IMR-90 (cell line): ENCODE measurements around the gene RNF224. TPM values are rescaled to one million over a fixed set of nuclear protein-coding genes. Genes with fewer than 3 reads are reported as not detected.

Experiments
- ATAC-seq: fragments of 200-7000 bp; cut with Tn5 transposase; 2 replicates; pipeline ENCODE4 v1.9.1; 2020; ENCODE audit warnings: low read depth, mild to moderate bottlenecking, moderate library complexity
- BruUV-seq: library from RNA; stranded (reverse); fragments of 400-500 nt; replicated peaks from 2 replicates; lab custom pipeline; 2021; lab: Mats Ljungman, UMichigan
- CTCF ChIA-PET: fragments of 300-600 bp; formaldehyde crosslinking; extraction: SDS; loops from one replicate; lab custom pipeline; 2021; ENCODE audit warnings: antibody characterized with exemption; lab: Yijun Ruan, JAX
- POLR2A ChIA-PET: fragments of 300-600 bp; sonication (Branson Sonifier 250); formaldehyde crosslinking; loops from one replicate; lab custom pipeline; 2022; ENCODE audit warnings: antibody characterized with exemption; ENCODE audit not compliant: unreplicated experiment; lab: Charles Lee
- DNase-seq: peaks from one replicate; pipeline ENCODE4 v3.0.0; 2013
- H2AFZ ChIP-seq: replicated peaks from 2 replicates; pipeline ENCODE3; 2013; ENCODE audit warnings: low read length, mild to moderate bottlenecking; ENCODE audit not compliant: poor library complexity
- H2AK5ac ChIP-seq: 2 replicates; pipeline ENCODE4 v1.6.1; 2013; ENCODE audit warnings: low read depth, low read length, inconsistent platforms
- H2AK9ac ChIP-seq: replicated peaks from 2 replicates; pipeline ENCODE3; 2013; ENCODE audit warnings: mild to moderate bottlenecking, low read depth, low read length, moderate library complexity; ENCODE audit not compliant: poor library complexity
- H2BK120ac ChIP-seq: 2 replicates; pipeline ENCODE4 v1.6.1; 2013; ENCODE audit warnings: low read depth, low read length, inconsistent platforms
- H2BK15ac ChIP-seq: 3 replicates; pipeline ENCODE4 v1.6.1; 2013; ENCODE audit warnings: low read depth, low read length, inconsistent platforms
- H2BK20ac ChIP-seq: 2 replicates; pipeline ENCODE4 v1.6.1; 2013; ENCODE audit warnings: low read depth, mild to moderate bottlenecking, inconsistent platforms, low read length, moderate library complexity
- H2BK5ac ChIP-seq: 2 replicates; pipeline ENCODE4 v1.6.1; 2013; ENCODE audit warnings: mild to moderate bottlenecking, low read depth, low read length, inconsistent platforms; ENCODE audit not compliant: poor library complexity, severe bottlenecking
- H3K14ac ChIP-seq: replicated peaks from 2 replicates; pipeline ENCODE4 v1.6.1; 2013; ENCODE audit warnings: low read depth, low read length, inconsistent platforms
- H3K18ac ChIP-seq: 2 replicates; pipeline ENCODE4 v1.6.1; 2013; ENCODE audit warnings: low read depth, low read length, control low read depth
- H3K23ac ChIP-seq: 2 replicates; pipeline ENCODE4 v1.6.1; 2013; ENCODE audit warnings: low read depth, low read length, inconsistent platforms
- H3K27ac ChIP-seq: 2 replicates; pipeline ENCODE4 v1.5.1; 2013; ENCODE audit warnings: mild to moderate bottlenecking, control low read depth, low read length; ENCODE audit not compliant: insufficient read depth
- H3K27me3 ChIP-seq: 2 replicates; pipeline ENCODE4 v1.6.1; 2013; ENCODE audit warnings: low read length; ENCODE audit not compliant: control insufficient read depth, insufficient read depth
- H3K36me3 ChIP-seq: 2 replicates; pipeline ENCODE4 v1.6.1; 2013; ENCODE audit warnings: low read length, mixed read lengths; ENCODE audit not compliant: control insufficient read depth, insufficient read depth
- H3K4ac ChIP-seq: 2 replicates; pipeline ENCODE4 v1.6.1; 2013; ENCODE audit warnings: low read depth, low read length, inconsistent platforms
- H3K4me1 ChIP-seq: 2 replicates; pipeline ENCODE4 v1.6.1; 2013; ENCODE audit warnings: low read length, mixed read lengths; ENCODE audit not compliant: control insufficient read depth, insufficient read depth
- H3K4me2 ChIP-seq: 2 replicates; pipeline ENCODE4 v1.6.1; 2013; ENCODE audit warnings: low read depth, mild to moderate bottlenecking, control low read depth, low read length, moderate library complexity
- H3K4me3 ChIP-seq: 2 replicates; pipeline ENCODE4 v1.5.1; 2013; ENCODE audit warnings: low read depth, mild to moderate bottlenecking, control low read depth, low read length, moderate library complexity; ENCODE audit not compliant: insufficient read depth
- H3K56ac ChIP-seq: 2 replicates; pipeline ENCODE4 v1.6.1; 2013; ENCODE audit warnings: low read length, inconsistent platforms; ENCODE audit not compliant: insufficient read depth; ENCODE audit errors: extremely low read depth
- H3K79me1 ChIP-seq, 2 experiments: 2 replicates each; pipeline ENCODE4 v1.6.1; 2013; ENCODE audit warnings: low read length in 2 of 2, inconsistent platforms in 1 of 2, low read depth in 1 of 2
- H3K9ac ChIP-seq: 2 replicates; pipeline ENCODE4 v1.6.1; 2013; ENCODE audit warnings: low read depth, low read length, control low read depth
- H3K9me1 ChIP-seq: 2 replicates; pipeline ENCODE4 v1.6.1; 2013; ENCODE audit warnings: low read length, inconsistent platforms; ENCODE audit not compliant: insufficient read depth
- H3K9me3 ChIP-seq: 2 replicates; pipeline ENCODE4 v1.6.1; 2013; ENCODE audit warnings: low read length; ENCODE audit not compliant: control insufficient read depth, insufficient read depth
- H4K20me1 ChIP-seq: 2 replicates; pipeline ENCODE4 v1.6.1; 2013; ENCODE audit warnings: low read length, inconsistent platforms; ENCODE audit not compliant: insufficient read depth
- H4K5ac ChIP-seq: 2 replicates; pipeline ENCODE4 v1.6.1; 2013; ENCODE audit warnings: mild to moderate bottlenecking, low read depth, low read length, control low read depth
- H4K8ac ChIP-seq, 2 experiments: 2 replicates each; pipeline ENCODE4 v1.6.1; 2013; ENCODE audit warnings: low read depth in 2 of 2, low read length in 2 of 2, control low read depth in 1 of 2, inconsistent platforms in 1 of 2
- H4K91ac ChIP-seq: 2 replicates; pipeline ENCODE4 v1.6.1; 2013; ENCODE audit warnings: low read depth, low read length, inconsistent platforms; ENCODE audit not compliant: insufficient read depth
- BHLHE40 ChIP-seq: fragments of 150-350 bp; IDR thresholded peaks from 2 replicates; pipeline ENCODE4 v1.6.1; 2016; ENCODE audit warnings: mild to moderate bottlenecking, low read depth, low read length
- CEBPB ChIP-seq: IDR thresholded peaks from 2 replicates; pipeline ENCODE4 v1.6.1; 2012; ENCODE audit warnings: low read depth, low read length, improper control_type of control experiment
- CHD1 ChIP-seq: IDR thresholded peaks from 2 replicates; pipeline ENCODE4 v1.6.1; 2012; ENCODE audit warnings: low read depth, low read length, improper control_type of control experiment
- FOS ChIP-seq: fragments of 150-350 bp; IDR thresholded peaks from 2 replicates; pipeline ENCODE4 v1.6.1; 2016; ENCODE audit warnings: low read depth, low read length
- MAFK ChIP-seq: IDR thresholded peaks from 2 replicates; pipeline ENCODE4 v1.6.1; 2012; ENCODE audit warnings: low read depth, low read length, improper control_type of control experiment
- MAZ ChIP-seq: IDR thresholded peaks from 2 replicates; pipeline ENCODE4 v1.6.1; 2012; ENCODE audit warnings: low read depth, mild to moderate bottlenecking, low read length, improper control_type of control experiment, moderate library complexity, borderline replicate concordance
- MXI1 ChIP-seq: IDR thresholded peaks from 2 replicates; pipeline ENCODE4 v1.6.1; 2012; ENCODE audit warnings: low read depth, mild to moderate bottlenecking, low read length, moderate library complexity, borderline replicate concordance
- NFE2L2 ChIP-seq: fragments of 150-350 bp; IDR thresholded peaks from 2 replicates; pipeline ENCODE4 v1.6.1; 2016; ENCODE audit warnings: low read depth, mild to moderate bottlenecking, low read length
- POLR2A ChIP-seq: IDR thresholded peaks from 2 replicates; pipeline ENCODE4 v1.6.1; 2012; ENCODE audit warnings: mild to moderate bottlenecking, low read depth, low read length
- RAD21 ChIP-seq: IDR thresholded peaks from 2 replicates; pipeline ENCODE4 v1.6.1; 2012; ENCODE audit warnings: low read length, improper control_type of control experiment
- RCOR1 ChIP-seq: IDR thresholded peaks from 2 replicates; pipeline ENCODE4 v1.6.1; 2012; ENCODE audit warnings: mild to moderate bottlenecking, low read length, improper control_type of control experiment; ENCODE audit not compliant: insufficient replicate concordance
- RFX5 ChIP-seq: IDR thresholded peaks from 2 replicates; pipeline ENCODE4 v1.8.0; 2012; ENCODE audit warnings: low read depth, mild to moderate bottlenecking, low read length, moderate library complexity
- WGBS, 2 experiments: methylation state at CpG; one replicate each; pipeline versions ENCODE4 v1.1.5 to v1.1.7; 2013; ENCODE audit warnings: missing lambda C conversion rate in 2 of 2; ENCODE audit not compliant: insufficient read length in 1 of 2; ENCODE audit errors: extremely low coverage in 2 of 2; 5-methylcytosine and 5-hydroxymethylcytosine counted together
- dilution Hi-C: fragments of 300-500 bp; cut with HindIII; formaldehyde crosslinking; loops from one replicate; pipeline ENCODE4 v1.14.3; 2018; ENCODE audit warnings: low sequenced_read_pairs; ENCODE audit not compliant: unreplicated experiment
- in situ Hi-C: fragments of 300-500 bp; cut with MboI; formaldehyde crosslinking; loops from 3 replicates; pipeline ENCODE4 v1.14.3; 2019; ENCODE audit warnings: low sequenced_read_pairs, inconsistent platforms, mixed read lengths
- intact Hi-C: fragments of 100-400 bp; cut with micrococcal nuclease; formaldehyde crosslinking; loops from 2 replicates; pipeline ENCODE4 v1.10.0; 2022
- polyA plus RNA-seq, 3 experiments: library from polyadenylated mRNA; depleted of rRNA; stranded (reverse); fragments of >200 nt; gene quantifications; 2 replicates each; pipeline ENCODE4 v1.2.3, GENCODE V29; 2012; ENCODE audit warnings: low replicate concordance in 1 of 3
- total RNA-seq: library from RNA; depleted of rRNA; stranded (reverse); fragments of >200 nt; gene quantifications from 2 replicates; pipeline ENCODE4 v1.2.3, GENCODE V29; 2012
- TF ChIP-seq, protein P1 (sequence below): fragments of 150-350 bp; IDR thresholded peaks from 2 replicates; pipeline ENCODE4 v1.6.1; 2017; ENCODE audit warnings: mild to moderate bottlenecking, antibody characterized with exemption, low read length, low read depth
- TF ChIP-seq, protein P2 (sequence below): conservative IDR thresholded peaks from 2 replicates; pipeline ENCODE4 v1.5.1; 2012; ENCODE audit warnings: mild to moderate bottlenecking, low read depth, low read length, improper control_type of control experiment
- TF ChIP-seq, protein P3 (sequence below): fragments of 150-350 bp; IDR thresholded peaks from 2 replicates; pipeline ENCODE4 v1.6.1; 2016; ENCODE audit warnings: low read depth, mild to moderate bottlenecking, low read length, moderate library complexity, borderline replicate concordance

The RNF224 gene
- total and polyA plus RNA-seq, 2 of the 4 experiments (the other 2 are of a cell fraction): not detected

DNA sequence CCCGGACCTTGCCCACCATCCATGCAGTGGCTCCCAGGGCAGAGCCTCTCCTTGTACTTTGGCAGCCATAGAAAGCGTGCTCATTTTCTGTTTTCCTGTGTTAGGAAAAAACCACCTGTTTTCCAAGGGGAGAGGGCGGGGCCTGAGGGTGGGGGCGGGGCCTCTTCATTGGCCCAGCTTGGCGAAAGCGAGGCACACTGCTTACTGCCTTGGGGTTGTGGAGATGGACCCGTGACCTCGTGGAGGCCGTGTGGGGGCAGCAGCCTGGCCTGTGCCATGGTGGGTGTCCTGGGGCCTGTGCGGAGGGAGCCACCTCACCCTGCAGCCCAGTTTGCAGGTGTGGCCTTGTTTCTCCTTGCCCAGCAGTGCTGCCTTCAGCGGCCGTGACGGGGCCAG is 45.8 kb downstream of the RNF224 start:
- Histone ChIP-seq H2AFZ (no peak overlapping the region), H2BK15ac (no peak overlapping the region), H3K56ac (no peak overlapping the region), H3K4me3 (no peak overlapping the region), H3K18ac (no peak overlapping the region), H3K36me3 (peaks cover 37% of the 10 kb centered on the region), H3K9ac (no peak overlapping the region), H4K91ac (no peak overlapping the region), H2BK5ac (no peak overlapping the region), H3K9me3 (no peaks in the 10 kb centered on the region), H3K4me2 (no peak overlapping the region), H3K23ac (no peak overlapping the region), H3K4ac (no peak overlapping the region), H2AK9ac (no peak overlapping the region), H3K27me3 (no peaks in the 10 kb centered on the region), H4K20me1 (peaks cover 24% of the 10 kb centered on the region), H3K14ac (no peak overlapping the region), H2BK120ac (no peak overlapping the region), H2BK20ac (no peak overlapping the region), H3K27ac (no peak overlapping the region), H2AK5ac (no peak overlapping the region), H3K9me1 (peaks cover 14% of the 10 kb centered on the region), H3K79me1 (peaks cover 13 to 67% of the 10 kb centered on the region in 2 experiments), H3K4me1 (peaks cover 21% of the 10 kb centered on the region), H4K8ac (no peak overlapping the region), H4K5ac (no peak overlapping the region)
- dilution Hi-C loops (no loop called here), in situ Hi-C loops (no loop called here), intact Hi-C loops (no loop called here)
- ATAC-seq (no peak), DNase-seq (no peak)
- TF ChIP-seq CHD1: no peak
- TF ChIP-seq MXI1: no peak
- TF ChIP-seq, protein P1, sequence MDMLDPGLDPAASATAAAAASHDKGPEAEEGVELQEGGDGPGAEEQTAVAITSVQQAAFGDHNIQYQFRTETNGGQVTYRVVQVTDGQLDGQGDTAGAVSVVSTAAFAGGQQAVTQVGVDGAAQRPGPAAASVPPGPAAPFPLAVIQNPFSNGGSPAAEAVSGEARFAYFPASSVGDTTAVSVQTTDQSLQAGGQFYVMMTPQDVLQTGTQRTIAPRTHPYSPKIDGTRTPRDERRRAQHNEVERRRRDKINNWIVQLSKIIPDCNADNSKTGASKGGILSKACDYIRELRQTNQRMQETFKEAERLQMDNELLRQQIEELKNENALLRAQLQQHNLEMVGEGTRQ: no peak
- TF ChIP-seq RCOR1: no peak
- no peak for TF ChIP-seq RAD21
- TF ChIP-seq FOS: no peak
- TF ChIP-seq, protein P2, sequence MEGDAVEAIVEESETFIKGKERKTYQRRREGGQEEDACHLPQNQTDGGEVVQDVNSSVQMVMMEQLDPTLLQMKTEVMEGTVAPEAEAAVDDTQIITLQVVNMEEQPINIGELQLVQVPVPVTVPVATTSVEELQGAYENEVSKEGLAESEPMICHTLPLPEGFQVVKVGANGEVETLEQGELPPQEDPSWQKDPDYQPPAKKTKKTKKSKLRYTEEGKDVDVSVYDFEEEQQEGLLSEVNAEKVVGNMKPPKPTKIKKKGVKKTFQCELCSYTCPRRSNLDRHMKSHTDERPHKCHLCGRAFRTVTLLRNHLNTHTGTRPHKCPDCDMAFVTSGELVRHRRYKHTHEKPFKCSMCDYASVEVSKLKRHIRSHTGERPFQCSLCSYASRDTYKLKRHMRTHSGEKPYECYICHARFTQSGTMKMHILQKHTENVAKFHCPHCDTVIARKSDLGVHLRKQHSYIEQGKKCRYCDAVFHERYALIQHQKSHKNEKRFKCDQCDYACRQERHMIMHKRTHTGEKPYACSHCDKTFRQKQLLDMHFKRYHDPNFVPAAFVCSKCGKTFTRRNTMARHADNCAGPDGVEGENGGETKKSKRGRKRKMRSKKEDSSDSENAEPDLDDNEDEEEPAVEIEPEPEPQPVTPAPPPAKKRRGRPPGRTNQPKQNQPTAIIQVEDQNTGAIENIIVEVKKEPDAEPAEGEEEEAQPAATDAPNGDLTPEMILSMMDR: no peak
- TF ChIP-seq, protein P3, sequence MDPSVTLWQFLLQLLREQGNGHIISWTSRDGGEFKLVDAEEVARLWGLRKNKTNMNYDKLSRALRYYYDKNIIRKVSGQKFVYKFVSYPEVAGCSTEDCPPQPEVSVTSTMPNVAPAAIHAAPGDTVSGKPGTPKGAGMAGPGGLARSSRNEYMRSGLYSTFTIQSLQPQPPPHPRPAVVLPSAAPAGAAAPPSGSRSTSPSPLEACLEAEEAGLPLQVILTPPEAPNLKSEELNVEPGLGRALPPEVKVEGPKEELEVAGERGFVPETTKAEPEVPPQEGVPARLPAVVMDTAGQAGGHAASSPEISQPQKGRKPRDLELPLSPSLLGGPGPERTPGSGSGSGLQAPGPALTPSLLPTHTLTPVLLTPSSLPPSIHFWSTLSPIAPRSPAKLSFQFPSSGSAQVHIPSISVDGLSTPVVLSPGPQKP: no peak
- TF ChIP-seq RFX5: no peak
- TF ChIP-seq CEBPB: no peak
- TF ChIP-seq NFE2L2: no peak
- no peak for TF ChIP-seq MAFK
- TF ChIP-seq MAZ: no peak
- TF ChIP-seq POLR2A: no peak
- no peak for TF ChIP-seq BHLHE40
- ChIA-PET CTCF (no interaction called here), POLR2A (no interaction called here)
- whole genome bisulfite sequencing, 2 experiments: 93% methylated on average over 11 of the region's 13 CpGs; no CpG with 5 or more reads in 1 of the 2 experiments
- BruUV-seq: TSS peak; percentile 47
